NOMO-1 (cell line): ENCODE results near the gene CEACAM6.
"Not testable (repeated sequence)": the region's sequence is repeated elsewhere in the genome, so short reads cannot be mapped to it uniquely, and the experiment has no call there.

Source experiments
- DNase-seq, 2 experiments: peaks; one replicate each; lab custom pipeline; 2025; ENCODE audit not compliant: unreplicated experiment in 2 of 2; lab: John Stamatoyannopoulos, UW

CEACAM6 gene

DNA sequence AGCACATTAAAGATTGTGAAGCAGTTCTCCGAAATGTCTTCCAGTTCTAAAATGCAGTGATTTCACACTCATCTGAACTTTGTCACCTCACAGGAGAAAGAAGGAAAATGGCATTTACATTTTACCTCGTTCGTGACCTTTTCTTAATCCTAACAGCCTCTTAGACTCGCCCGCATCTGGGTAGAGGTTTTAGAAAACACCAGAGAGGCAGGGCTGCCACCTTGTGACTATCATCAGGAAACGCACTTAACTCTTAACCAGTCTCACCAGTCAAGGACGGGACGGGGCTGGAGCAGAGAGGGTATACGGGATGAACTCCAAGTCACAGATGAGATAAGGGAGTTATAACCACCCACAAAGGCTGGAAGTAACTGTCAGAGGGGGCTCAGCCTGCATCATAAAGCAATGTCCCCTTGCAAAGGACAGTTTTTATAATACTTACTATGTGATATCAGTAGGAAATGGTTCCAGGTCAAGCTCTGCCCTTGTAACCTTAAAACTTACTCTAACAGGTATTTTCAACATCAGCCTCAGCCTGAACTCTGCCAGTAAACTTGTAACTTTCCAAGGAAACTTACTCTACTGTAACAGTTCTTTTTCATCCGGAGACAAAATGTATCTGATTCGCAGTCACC, 8.6 kb upstream of the CEACAM6 start:
- DNase-seq = peak; percentile 49 to 72

DNA sequence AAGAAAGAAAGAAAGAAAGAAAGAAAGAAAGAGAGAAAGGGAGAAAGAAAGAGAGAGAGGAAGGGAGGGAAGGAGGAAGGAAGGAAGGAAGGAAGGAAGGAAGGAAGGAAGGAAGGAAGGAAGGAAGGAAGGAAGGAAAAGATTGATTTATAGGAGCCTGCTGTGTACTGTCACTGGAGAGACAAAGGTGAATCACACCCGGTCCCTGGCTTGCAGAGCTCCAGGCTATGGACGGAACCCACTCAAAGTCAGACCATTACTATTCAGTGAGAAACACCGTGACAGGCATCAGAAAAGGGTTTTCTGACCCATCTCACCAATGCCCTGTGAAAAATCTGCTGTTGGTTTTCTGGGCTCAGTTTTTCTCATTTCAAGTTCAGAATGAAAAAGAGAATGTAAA, 7.3 kb upstream of the CEACAM6 start:
- no peak for DNase-seq

GRCh38 chr19:41750248-41751134, 4.8 kb upstream of the CEACAM6 start:
- DNase-seq = not testable (repeated sequence)

GRCh38 chr19:41753159-41753558, 2.2 kb upstream of the CEACAM6 start:
- DNase-seq = peak; percentile 41 to 47

GRCh38 chr19:41753936-41754529, 1.3 kb upstream of the CEACAM6 start:
- peak in 1 of 2 experiments; percentile 34 for DNase-seq

GRCh38 chr19:41758846-41759245, 3.5 kb downstream of the CEACAM6 start:
- no peak for DNase-seq

DNA sequence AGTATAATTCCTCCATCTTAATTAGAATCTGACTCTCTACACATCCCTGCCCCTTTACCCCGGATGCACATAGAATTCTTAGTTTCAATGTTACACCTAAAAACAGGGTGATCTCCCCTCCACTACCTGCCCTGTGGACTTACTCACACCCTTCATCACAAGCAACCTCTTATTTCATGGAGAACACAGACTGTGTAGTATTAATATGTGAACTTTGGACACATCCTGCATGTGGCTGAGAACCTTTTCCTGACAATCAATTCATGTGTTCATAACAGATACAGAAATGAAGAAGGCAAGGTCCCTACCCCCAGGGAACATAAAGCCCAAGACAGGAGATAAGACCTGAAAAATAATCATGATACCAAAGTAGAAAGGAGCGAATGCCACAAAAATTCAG, 11.8 kb downstream of the CEACAM6 start:
- no peak for DNase-seq

DNA sequence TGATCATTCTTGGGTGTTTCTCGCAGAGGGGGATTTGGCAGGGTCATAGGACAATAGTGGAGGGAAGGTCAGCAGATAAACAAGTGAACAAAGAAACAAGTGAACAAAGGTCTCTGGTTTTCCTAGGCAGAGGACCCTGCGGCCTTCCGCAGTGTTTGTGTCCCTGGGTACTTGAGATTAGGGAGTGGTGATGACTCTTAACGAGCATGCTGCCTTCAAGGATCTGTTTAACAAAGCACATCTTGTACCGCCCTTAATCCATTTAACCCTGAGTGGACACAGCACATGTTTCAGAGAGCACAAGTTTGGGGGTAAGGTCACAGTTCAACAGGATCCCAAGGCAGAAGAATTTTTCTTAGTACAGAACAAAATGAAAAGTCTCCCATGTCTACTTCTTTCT, 12.8 kb downstream of the CEACAM6 start:
- DNase-seq = not testable (repeated sequence)

GRCh38 chr19:41769608-41770007, 14.3 kb downstream of the CEACAM6 start:
- DNase-seq = no peak

- no peak for DNase-seq
Measured at GRCh38 chr19:41771410-41771809, 16.1 kb downstream of the CEACAM6 start.

DNA sequence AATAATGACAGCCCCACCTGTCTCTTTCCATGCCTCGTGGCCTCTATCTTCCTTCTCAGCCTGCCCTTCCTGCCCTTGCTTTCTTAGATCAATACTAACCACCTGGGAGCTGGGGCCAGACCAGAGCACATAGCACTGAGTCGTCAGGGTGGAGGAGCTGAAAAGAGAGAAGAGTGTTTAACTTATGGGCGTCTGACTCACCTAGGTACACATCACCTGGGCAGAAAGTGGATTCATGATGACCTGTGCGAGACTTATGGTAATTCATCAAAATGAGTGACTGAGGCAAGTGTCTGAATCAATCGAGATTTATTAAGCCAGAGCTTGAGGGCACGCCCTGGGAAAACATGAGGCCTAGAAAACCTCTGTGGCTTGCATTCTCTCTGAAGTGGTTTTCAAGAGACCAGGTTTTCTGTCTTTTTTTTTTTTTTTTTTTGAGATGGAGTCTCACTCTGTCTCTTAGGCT, 19.2 kb downstream of the CEACAM6 start:
- no peak for DNase-seq

DNA sequence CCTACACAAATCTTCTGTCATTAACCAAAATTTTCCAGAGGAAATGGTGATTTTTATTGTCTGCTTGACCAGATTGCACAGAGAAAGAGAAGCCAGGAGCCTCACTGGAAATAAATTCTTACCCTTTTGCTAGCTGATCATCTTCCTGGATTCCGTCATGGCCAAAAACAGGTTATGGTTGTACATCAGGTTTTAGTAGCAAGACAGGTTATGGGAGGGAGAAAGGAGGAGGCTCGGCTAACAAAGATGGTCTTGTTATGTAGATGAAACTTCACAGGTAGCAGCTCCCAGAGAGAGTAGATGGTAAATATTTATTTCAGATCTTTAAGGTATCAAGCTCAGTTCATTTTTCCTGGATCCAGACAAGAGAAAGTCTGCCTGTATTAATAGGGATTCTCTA, 21.4 kb downstream of the CEACAM6 start:
- DNase-seq = no peak

DNA sequence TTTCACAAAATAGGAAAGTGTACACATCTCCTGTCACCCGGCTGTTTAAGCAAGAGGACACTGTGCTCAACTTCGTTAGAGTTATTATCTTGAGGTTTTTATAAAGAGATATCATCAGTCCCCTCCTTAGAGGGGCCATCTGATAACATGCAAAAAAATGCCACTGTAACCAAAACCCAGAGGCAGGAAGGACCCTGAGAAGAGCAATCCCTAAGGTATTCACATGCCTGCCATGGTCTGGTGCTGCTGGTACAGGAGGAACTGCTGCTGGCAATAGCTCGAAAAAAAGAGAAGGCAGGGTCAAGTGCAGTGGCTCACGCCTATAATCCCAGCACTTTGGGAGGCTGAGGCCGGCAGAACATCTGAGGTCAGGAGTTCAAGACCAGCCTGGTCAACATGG, 28.3 kb downstream of the CEACAM6 start:
- no peak for DNase-seq

DNA sequence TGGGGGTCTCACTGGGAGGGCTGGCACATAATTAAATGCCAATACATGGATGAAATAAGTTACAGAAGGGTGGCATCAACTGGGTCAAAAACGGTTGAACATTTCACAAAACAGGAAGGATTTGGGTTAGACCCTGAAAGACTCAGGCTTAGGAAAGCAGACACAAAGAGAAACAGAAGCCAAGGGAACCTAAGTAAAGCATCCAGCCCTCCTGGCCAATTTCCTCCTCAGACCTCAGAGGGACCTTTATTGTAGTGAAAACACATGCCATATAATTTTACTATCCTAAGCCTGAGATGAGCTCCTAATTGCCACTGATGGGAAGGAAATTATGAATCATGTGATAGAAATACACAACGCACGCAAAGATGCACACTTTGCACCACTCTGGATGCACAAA, 29.0 kb downstream of the CEACAM6 start:
- DNase-seq = peak; percentile 21 to 37

- DNase-seq = peak; percentile 46 to 76
Measured at GRCh38 chr19:41784743-41785142, 29.4 kb downstream of the CEACAM6 start.

DNA sequence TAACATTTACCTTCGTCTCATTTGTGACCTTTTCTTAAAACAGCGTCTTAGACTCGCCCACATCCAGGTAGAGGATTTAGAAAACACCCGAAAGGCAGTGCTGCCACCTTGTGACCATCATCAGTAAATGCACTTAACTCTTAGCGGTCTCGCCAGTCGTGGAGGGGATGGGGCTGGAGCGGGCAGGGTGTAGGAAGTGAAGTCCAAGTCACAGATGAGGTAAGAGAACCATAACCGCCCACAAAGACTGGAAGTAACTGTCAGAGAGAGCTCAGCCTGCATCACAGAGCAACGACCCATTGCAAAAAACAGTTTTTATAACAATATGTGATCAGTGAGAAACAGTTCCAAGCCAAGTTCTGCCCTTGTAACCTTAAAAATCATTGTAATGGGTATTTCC, 30.3 kb downstream of the CEACAM6 start:
- peak; percentile 95 for DNase-seq

DNA sequence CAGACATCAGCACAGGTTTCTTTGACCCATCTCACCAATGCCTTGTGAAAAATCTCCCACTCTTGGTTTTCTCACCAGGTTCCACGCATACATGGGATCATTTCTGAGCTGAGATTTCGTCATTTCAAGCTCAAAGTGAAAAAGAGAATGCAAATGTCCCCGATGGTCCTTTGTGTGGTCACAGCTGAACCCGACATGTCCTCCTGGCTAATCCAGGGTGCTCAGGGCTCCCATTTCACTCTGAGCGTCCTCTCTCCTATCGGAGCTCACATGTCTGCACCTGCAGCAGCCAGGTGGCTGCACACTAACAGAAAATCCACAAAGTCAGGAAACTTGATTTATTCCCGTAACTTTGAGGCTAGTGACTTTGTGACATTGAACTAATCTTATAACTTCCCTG, 31.7 kb downstream of the CEACAM6 start:
- DNase-seq = no peak

GRCh38 chr19:41788518-41788917, 33.2 kb downstream of the CEACAM6 start:
- not testable (repeated sequence) for DNase-seq

GRCh38 chr19:41789053-41789452, 33.7 kb downstream of the CEACAM6 start:
- not testable (repeated sequence) for DNase-seq

DNA sequence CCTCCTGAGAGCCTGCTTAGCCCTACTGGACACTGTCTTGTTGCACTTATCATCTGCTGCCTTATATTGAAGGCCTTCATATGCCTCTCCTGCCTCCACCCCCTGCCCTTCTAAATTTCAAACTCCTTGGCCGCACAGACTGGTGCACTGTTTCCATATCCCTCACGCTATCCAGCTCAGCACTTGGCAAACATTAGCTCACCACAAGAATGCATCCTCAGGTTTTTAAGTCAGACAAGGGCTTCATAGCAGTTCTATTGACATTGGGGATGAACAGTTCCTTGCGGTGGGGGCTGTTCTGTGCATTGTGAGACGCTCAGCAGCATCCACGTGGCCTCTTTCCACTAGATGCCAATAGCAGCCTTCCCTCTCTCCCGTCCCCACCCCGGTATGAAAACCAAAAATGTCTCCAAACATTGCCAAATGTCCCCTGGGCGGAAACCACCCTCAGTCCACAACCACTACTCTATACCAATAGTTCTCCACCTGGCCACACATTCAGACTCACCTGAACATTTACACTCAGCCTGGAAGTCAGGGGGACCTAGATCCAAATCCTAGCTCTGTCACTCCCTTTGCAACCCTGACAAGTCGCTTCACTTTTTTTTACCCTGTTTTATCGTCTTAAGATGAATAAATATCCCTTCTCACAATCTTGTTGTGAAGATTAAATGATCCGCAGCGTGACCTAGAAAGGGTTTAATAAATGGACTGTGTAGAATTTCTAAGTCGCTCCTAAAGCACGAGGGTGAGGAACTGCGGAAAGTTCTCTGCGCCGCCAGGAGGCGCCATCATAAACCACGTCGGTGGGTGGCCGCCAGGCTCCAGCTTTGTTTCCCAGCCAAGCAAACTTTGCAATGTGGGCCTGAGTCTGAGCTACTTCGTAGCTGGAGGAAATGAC, 37.4 kb downstream of the CEACAM6 start:
- DNase-seq = peak; percentile 47 to 71

DNA sequence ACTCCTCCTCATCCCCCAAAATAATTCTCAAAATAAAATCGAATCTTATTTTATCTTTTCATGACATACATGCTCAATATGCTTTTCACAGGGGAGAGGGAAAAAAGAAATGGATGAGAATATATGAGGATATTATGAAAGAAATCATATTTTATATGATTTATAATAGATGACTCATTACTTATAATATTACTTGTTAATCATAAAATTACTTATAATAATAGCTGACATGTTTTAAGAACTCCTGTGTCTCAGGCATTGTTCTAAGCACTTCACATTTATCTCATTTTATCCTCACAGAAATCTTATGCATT, 38.0 kb downstream of the CEACAM6 start:
- no peak for DNase-seq
